ENCODE measurements around the gene H2AZ1.

GRCh38 chr4:99946356-99947189 lies 3.5 kb downstream of the H2AZ1 start, which contains the start of gene DNAJB14:
- TF ChIP-seq CTCF (IDR thresholded peaks at IDR 0.05) (peak in 1 of 5 experiments; percentile 2), POLR2A (IDR thresholded peaks at IDR 0.05) (peak; percentile 13 to 44)
